ENCODE measurements around the gene RNASE7.

The RNASE7 gene

DNA sequence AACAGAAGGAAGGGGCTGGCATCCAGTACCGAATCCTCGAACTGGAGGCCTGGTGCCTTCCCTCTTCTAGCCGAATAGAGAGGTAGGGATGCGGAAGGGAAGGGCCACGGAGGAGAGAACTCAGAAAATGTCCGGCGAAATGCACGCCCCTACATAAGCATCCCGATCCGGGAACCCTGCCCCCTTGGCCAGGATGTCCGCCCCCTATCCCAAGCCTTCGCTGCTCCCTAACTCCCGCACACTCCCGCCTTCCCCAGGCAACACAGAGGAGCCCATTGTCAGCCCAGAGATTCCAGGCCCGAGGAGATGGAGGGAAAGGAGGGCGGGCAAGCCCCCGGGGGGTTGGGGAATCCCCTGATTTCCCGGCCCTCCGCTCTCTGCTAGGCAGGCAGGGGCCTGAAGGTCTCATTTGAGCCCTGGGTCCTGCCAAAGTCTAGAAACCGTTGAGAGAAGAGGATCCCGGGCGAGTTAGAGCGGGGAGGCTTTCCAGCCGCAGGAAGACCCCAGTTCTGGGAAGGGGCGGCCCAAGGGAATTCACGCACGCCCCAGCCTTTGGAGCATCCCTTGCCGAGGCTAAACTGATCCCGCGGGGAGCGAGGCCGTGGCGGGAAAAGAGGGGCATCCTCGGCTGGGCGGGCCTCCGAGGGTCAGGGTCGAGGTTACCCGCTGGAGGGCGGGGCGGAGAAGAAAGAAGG lies 27.4 kb downstream of the RNASE7 start:
- DNase-seq, result no peak

DNA sequence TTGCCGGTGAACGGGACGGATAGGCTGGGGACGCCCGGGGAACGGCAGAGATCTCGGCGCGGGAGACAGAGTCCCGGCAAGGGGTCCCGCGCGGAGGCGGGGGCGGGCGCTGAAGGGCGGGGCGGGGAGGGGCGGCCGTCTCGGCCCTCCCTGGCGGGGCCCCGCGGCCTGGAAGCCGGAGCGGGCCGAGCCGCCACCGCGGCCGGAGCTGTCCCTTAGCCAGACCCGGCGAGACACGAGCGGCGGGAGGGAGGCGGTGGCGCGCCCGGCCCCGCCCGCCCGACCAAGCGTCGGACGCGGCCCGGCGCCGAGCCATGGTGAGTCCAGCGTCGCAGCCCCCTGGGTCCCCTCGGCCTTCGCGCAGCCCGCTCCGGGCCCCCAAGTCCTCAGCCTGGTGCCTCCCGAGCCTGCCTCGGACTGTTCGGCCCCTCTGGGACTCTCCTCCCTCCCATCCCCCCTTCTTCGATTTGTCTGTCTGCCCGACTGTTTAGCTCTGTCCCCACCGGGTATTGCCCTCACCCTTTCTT lies 28.0 kb downstream of the RNASE7 start, which contains the start of gene ARHGEF40:
Gene ARHGEF40, plus strand, starts transcription at position 222 of the 527 bp plus-strand sequence. Its CDS starts 93 bp downstream, at position 315.
- no peak for DNase-seq

DNA sequence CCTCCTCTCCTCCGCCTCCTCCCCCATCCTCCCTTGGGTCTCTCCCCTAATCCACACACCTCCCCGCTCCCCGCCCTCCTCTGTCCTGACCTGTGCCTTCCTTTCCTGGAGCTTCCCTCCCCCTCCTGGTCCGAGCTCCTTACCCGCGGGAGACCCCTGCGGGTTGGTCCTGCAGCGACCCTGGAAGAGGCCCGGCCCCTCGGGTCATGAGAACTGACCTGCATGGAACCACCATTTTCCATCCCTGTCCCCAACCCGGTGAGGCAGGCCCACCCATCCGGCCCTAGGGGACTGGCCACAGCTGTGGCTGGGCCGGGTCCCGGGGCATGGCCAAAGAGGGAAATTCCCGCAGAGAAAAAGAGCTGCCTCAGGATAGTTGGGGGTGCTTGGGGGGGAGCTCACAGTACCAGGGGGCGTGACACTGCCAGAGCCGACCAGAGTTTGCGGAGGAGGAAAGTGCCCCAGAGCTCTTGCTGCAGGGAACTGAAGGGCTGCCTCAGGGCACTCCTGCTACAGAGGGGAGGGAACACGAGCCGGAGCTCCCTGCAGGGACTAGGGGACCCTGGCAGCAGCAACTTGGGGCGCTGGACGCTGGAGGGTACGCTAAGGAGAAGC lies 28.6 kb downstream of the RNASE7 start:
- DNase-seq, result no peak

DNA sequence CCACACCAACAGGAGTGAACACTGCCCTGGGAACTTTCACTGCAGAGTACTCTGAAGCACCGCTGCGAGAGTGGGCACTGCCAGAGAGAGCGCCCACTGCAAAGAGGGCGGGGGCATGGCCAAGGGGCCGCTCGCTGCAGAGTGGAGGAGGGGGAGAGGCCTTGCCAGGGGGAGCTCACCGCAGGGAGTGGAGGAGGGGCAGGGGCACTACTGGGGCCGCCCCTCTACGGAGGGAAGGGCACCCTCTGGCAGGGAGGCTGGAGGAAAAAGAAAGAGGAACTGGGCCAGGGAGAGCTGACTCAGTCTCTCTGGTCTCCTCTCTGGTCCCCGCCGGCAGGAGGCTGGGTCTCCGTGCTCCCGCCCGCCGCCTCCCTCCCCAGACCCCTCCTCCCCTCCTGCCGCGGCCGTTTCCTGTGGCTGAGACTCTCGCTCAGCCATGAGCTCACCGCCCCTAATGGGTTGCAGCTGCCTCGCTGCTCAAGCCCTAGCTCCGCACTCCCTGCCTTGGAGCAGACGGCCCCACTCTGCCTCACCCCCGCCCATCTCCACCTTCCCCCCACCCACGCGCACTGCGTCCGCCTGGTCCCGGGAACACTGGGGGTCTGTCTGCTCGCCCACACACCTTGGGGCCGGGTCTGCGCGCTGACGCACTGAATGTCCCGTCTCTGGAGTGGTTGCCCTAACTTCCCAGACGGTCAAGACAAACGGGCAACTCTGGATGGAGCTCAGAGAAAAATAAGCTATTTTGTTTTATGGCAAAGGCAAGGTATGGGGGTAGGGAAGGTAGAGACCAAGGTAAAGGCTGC lies 29.3 kb downstream of the RNASE7 start:
- DNase-seq, result peak; percentile 68

DNA sequence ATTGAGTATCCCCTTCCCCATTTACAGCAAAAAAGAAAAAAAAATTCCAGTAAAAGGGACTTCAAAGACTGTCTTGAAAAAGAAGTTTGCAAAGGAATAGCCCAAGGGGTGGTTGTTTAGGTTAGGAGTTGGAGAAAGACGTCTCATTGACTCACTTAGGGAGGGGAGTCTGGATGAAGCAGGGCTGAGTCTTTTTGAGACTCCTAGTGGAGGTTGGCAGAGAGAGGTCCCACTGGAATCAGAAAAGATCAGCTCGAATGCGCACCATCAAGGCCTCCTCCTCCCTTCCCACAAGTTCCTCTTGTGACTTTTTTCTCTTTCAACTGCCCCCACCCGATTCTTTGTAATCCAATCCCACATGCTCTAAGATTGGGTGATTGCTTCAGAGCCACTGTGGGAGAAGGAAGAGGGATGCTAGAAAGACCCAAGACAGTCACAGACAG lies 29.9 kb downstream of the RNASE7 start:
- DNase-seq, result peak; percentile 49

DNA sequence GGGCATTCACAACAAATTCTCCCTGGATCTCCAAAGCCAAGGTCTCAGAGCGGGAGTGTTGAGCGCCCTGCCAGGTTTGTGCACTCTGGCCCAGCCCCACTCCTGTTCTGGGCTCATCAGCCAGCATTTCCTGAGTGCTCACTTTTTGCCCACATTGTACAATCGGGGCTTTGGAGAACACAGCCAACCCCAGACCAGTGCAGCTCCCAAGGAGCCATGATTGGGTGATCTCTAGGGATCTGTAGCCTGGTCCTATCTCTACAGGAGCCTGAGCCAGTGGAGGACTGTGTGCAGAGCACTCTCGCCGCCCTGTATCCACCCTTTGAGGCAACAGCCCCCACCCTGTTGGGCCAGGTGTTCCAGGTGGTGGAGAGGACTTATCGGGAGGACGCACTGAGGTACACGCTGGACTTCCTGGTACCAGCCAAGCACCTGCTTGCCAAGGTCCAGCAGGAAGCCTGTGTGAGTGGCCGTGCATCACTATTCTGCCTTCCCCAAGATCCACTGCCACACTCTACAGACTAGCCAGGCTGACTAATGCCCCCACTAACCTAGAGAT lies 30.7 kb downstream of the RNASE7 start:
- no peak for DNase-seq

DNA sequence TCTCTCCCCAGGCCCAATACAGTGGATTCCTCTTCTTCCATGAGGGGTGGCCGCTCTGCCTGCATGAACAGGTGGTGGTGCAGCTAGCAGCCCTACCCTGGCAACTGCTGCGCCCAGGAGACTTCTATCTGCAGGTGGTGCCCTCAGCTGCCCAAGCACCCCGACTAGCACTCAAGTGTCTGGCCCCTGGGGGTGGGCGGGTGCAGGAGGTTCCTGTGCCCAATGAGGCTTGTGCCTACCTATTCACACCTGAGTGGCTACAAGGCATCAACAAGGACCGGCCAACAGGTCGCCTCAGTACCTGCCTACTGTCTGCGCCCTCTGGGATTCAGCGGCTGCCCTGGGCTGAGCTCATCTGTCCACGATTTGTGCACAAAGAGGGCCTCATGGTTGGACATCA lies 31.8 kb downstream of the RNASE7 start:
- no peak for DNase-seq

DNA sequence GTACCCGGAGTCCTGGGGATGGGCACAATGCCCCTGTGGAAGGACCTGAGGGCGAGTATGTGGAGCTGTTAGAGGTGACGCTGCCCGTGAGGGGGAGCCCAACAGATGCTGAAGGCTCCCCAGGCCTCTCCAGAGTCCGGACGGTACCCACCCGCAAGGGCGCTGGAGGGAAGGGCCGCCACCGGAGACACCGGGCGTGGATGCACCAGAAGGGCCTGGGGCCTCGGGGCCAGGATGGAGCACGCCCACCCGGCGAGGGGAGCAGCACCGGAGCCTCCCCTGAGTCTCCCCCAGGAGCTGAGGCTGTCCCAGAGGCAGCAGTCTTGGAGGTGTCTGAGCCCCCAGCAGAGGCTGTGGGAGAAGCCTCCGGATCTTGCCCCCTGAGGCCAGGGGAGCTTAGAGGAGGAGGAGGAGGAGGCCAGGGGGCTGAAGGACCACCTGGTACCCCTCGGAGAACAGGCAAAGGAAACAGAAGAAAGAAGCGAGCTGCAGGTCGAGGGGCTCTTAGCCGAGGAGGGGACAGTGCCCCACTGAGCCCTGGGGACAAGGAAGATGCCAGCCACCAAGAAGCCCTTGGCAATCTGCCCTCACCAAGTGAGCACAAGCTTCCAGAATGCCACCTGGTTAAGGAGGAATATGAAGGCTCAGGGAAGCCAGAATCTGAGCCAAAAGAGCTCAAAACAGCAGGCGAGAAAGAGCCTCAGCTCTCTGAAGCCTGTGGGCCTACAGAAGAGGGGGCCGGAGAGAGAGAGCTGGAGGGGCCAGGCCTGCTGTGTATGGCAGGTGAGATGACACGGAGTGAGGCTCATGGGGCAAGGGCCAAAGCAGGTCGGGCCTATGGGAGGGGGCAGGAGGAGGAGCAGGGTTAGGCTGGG lies 32.5 kb downstream of the RNASE7 start:
- DNase-seq, result no peak

DNA sequence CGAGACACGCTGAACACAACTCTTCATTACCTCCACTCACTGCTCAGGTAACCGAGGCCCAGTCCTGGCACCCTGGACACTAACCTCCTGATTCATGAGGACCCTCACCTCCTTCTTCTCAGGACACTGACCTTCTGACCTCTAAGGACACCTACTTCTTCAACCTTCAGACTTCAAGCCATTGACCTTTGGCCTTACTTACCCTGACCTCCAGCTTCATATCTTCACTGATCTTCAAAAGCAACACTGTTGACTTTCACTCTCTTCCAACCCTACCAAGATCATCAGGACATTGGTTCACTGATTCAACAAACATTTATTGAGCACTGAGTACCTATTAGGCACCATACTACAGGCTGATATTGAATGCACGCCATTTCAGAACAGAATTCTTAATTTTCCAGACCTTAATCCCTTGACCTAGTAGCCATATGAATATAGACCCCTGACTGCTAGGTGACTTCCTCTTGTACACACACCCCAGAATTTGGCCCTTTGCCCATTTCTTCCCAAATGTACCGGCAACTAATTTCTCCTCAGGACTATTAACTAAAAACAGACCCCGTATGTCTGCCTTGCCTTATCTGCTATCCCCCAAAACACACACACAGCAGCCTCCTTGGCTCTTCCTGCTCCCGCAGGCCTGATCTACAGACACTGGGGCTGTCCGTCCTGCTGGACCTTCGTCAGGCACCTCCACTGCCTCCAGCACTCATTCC lies 33.7 kb downstream of the RNASE7 start:
- DNase-seq, result no peak

DNA sequence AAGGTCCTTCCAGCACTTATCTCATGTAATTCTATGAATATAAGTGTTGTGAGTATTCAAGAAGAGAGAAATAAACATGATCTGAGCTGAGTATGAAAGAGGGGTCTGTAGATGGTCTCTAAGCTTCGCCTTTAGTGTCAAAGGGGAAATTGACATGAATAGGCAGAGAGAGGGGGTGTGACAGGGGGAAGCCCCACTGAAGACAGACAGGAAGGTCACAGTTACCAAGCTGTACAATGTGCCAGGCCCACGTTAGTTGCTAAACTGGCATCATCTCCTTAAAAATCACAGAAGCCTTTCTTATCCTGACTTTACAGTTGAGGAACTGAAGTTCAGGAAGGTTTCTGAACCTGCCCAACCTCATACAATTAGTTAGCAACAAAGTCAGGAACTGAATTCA lies 35.5 kb downstream of the RNASE7 start:
- no peak for DNase-seq

DNA sequence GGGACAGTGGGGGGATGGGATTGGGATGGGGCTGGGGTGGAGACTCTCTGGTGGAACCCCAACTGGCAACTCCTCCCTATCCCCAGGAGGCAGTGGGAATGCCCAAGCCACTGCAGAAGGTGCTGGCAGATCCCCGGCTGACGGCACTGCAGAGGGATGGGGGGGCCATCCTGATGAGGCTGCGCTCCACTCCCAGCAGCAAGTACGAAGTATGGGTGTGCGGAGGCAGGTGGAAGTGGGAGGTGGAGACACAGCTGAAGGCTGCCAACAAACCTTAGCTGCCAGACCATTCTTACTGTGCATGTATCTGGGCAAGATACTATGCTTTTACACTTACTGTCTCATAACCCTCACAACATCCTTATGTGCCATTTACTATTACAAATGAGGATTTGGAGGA lies 36.1 kb downstream of the RNASE7 start:
- DNase-seq, result no peak

DNA sequence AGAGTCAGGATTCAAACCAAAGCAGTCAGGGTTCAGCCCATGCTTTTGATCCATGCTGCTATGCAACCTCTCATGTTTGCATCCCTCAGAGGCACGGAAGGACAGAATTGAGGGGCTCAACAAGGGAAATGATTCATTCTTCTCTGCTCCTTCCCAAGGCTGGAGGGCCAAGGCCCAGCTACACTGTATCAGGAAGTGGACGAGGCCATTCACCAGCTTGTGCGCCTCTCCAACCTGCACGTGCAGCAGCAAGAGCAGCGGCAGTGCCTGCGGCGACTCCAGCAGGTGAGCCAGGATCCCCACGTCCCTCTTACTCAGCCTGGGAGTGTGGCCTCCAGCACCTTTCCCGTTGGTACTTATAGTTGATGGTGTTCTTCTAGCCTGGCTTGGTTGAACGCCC lies 36.6 kb downstream of the RNASE7 start:
- DNase-seq, result no peak

DNA sequence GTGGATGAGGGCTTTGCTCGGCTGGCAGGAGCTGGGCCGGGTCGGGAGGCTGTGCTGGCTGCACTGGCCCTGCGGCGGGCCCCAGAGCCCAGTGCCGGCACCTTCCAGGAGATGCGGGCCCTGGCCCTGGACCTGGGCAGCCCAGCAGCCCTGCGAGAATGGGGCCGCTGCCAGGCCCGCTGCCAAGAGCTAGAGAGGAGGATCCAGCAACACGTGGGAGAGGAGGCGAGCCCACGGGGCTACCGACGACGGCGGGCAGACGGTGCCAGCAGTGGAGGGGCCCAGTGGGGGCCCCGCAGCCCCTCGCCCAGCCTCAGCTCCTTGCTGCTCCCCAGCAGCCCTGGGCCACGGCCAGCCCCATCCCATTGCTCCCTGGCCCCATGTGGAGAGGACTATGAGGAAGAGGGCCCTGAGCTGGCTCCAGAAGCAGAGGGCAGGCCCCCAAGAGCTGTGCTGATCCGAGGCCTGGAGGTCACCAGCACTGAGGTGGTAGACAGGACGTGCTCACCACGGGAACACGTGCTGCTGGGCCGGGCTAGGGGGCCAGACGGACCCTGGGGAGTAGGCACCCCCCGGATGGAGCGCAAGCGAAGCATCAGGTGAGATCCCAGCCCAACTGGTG lies 39.5 kb downstream of the RNASE7 start:
- DNase-seq, result no peak

DNA sequence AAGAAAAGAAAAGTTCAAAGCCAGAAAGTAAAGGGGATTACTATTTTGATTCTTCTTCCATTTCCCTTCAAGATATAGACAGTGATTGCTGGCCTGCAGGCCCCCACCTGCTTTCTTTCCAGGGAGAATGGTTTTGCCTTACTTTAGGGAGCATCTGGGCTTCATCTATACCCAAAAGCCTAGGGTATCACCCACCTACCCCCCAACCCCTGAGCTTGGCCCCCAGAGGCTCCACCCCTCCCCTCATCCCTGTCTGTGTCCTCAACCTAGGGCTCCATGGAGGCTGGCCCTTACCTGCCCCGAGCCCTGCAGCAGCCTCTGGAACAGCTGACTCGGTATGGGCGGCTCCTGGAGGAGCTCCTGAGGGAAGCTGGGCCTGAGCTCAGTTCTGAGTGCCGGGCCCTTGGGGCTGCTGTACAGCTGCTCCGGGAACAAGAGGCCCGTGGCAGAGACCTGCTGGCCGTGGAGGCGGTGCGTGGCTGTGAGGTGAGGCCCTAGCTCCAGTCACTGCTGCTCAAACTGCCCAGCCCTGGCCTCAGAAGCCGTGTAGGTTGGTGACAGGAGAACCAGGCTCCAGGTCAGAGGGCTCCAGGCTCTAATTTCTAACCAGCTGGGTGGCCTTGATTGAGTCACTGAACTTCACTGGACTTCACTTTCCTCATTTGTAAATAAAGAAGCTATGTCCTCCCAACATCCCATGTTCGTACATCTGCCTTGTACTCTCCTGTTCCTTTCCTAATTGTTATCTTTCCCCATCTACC lies 41.6 kb downstream of the RNASE7 start:
- no peak for DNase-seq

DNA sequence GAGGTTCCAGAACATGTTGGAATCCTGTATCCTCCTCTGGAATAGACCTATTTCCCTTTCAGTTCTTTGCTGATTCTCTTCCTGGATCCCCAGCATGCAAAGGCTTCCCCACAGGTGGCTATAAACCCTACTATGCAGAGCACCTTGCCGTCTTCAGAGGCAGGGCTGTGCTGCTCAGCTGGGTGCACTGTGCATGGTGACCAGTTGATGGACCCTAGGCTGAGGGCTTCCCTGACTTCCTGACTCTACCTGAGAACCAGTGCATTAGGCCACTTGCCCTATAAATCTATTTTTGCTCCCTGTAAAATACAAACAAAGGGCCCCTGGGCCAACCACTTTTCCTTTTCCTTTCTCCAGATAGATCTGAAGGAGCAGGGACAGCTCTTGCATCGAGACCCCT lies 42.2 kb downstream of the RNASE7 start:
- no peak for DNase-seq

DNA sequence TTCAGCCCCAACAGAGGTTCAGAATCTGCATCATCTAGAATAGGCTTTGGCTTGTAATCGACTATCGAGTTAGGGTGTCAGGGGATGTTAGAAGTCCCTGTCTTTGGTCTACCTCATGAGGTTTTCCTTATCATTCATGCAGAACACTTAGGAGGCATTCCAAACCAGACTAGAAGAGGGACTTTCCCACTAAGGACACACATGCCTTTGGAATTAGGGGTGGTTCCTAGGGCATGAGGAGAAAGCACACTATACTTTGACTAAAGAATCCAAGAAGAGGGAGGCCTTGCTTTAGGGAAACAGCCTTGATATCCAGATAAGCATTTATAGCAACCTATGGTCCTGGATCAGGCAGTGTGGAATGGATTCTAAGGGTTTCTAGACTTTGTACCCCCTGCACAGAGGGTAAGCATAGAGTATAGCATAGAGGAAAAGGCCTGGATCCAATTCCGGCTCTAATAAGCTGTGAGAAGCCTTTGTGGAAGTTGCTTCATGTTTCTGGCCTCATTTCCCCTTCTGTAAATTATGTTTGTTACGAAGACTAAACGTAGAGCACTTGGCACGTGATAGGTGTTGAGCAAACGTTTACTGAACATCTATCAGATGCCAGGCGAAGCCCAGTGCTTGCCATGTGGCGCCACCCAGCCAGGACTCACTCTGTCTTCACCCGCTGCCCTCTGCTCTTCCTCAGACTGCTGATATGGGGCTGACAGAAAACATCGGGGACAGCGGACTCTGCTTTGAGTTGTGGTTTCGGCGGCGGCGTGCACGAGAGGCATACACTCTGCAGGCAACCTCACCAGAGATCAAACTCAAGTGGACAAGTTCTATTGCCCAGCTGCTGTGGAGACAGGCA lies 43.1 kb downstream of the RNASE7 start:
- DNase-seq, result no peak

DNA sequence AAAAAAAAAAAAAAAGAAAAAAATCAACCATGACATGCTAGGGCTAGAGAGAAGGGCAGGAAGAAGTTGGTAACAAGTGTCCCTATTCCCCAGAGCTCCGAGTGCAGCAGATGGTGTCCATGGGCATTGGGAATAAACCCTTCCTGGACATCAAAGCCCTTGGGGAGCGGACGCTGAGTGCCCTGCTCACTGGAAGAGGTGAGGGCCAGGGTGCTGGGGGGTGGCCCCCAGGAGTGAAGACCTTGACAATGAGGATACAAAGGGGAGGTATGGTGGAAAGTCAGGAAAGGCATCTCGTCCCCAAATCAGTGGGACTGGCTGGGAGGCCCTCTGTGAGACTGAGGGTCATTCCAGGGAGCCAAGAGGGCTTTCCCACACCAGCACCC lies 44.7 kb downstream of the RNASE7 start:
- no peak for DNase-seq

DNA sequence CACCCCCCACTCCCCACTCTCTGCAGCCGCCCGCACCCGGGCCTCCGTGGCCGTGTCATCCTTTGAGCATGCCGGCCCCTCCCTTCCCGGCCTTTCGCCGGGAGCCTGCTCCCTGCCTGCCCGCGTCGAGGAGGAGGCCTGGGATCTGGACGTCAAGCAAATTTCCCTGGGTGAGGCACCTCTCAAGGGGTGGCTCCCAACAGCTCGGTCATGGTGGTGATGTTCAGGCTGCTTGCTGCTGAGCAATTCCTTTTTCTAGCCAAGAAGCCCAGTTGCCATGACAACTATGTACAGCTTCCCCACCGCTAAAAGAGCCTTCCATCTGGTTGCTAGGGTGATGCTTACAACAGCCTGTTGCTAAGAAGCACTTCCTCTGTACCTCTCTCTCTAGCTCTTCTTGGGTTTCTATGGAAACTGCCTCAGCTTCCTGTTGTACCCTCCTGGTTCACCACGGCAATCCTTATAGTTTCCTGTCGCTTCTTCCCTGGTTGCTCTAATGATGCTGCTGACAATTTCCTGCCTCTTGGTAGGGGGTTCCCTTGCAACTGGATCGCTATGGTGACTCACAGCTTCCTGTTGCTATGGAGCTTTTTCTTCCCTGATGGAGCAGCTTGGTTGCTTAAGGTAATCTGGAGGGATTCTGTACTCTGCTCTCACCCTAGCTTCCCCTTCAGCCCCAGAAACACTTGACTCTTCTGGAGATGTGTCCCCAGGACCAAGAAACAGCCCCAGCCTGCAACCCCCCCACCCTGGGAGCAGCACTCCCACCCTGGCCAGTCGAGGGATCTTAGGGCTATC lies 45.3 kb downstream of the RNASE7 start:
- DNase-seq, result no peak

DNA sequence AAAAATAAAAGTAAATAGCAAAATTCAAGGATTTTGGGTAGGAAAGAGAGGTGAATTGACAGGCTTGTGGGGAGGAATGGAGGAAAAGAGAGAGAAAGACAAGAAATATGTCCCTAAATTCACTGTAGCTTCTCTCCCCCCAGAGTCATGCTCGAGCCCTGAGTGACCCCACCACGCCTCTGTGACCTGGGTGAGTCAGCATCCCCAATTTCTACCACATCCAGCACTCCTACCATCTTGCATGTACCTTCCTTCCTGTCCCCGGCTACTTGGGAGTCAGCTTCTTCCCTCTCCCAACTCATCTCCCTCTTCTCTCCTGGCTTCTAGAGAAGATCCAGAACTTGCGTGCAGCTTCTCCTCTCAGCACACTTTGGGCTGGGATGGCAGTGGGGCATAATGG lies 46.5 kb downstream of the RNASE7 start:
- DNase-seq, result no peak

Data from KG1 (cell line).